ENCODE data around the gene GARIN5A.

GARIN5A gene

GRCh38 chr19:50432221-50433028 lies 44.2 kb downstream of the GARIN5A start, which contains the start of gene MYBPC2:
MYBPC2 (plus strand) TSS chr19:50432892; CDS start chr19:50432954, 62 bp downstream.
- DNase-seq, result no peak

- peak; percentile 94 to 95 for DNase-seq
Observed at GRCh38 chr19:50431343-50432220, 45.1 kb downstream of the GARIN5A start.

GRCh38 chr19:50430888-50431342 lies 45.7 kb downstream of the GARIN5A start:
- no peak for DNase-seq

- DNase-seq, result no peak
Observed at GRCh38 chr19:50428772-50429463, 47.7 kb downstream of the GARIN5A start.

- no peak for DNase-seq
Observed at GRCh38 chr19:50427997-50428425, 48.6 kb downstream of the GARIN5A start.

GRCh38 chr19:50427318-50427925 lies 49.2 kb downstream of the GARIN5A start:
- DNase-seq, result no peak

GRCh38 chr19:50425581-50425980 lies 51.1 kb downstream of the GARIN5A start:
- no peak for DNase-seq

- DNase-seq, result no peak
Observed at GRCh38 chr19:50423279-50424113, 53.2 kb downstream of the GARIN5A start.

GRCh38 chr19:50422397-50423278 lies 54.0 kb downstream of the GARIN5A start:
- DNase-seq, result no peak

GRCh38 chr19:50420808-50421207 lies 55.8 kb downstream of the GARIN5A start:
- DNase-seq, result no peak

- DNase-seq, result no peak
Observed at GRCh38 chr19:50420127-50420526, 56.5 kb downstream of the GARIN5A start.

GRCh38 chr19:50419580-50420035 lies 57.0 kb downstream of the GARIN5A start:
- no peak for DNase-seq

- no peak for DNase-seq
Observed at GRCh38 chr19:50419022-50419579, 57.5 kb downstream of the GARIN5A start.

GRCh38 chr19:50418176-50419021 lies 58.2 kb downstream of the GARIN5A start, which contains the start of gene SPIB:
SPIB (plus strand) TSS chr19:50418938; CDS start chr19:50418963, 25 bp downstream.
- DNase-seq, result no peak

GRCh38 chr19:50417111-50418081 lies 59.3 kb downstream of the GARIN5A start:
- DNase-seq, result no peak

Data from activated T-cell treated with anti-CD3 and anti-CD28 coated beads, Interleukin-2, amount 50 U/mL, for 48 hours (primary cell).